OCI-M1 (cell line): ENCODE data around the gene ADCY2.

Experiments
- DNase-seq: peaks from one replicate; lab custom pipeline; 2025; lab: John Stamatoyannopoulos, UW

The ADCY2 gene

DNA sequence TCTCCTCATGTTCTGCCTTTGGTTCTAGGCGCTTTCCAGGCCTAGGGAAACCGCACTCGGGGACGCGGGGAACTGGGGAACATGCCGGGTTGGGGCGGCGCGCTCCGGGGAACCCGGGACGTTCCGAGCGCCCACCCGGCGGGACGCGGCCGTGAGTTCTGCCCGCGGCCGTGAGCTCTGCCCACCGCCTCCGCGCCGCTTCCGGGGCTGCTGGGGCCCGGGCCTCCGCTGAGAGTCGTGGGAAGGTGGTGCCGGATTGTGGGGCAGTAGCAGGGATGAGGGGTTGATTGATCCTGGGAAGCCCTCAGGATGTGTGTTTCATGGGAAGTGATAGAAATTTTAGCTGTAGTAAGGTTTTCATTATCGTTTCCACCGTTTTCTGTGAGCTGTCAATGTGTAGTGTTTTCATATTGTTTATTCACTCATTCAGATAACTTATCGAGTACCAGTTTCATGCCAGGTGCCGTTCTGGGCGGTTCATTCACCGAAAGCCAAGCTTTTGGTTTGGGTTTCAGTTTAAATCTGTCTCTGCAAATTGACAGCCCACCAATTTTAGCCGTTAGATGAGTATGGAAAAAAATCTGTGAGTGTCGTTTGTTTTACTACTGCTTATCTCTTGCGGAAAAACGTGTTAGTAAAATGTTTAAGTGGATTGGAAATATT, 473.7 kb downstream of the ADCY2 start:
- DNase-seq = peak; percentile 18

DNA sequence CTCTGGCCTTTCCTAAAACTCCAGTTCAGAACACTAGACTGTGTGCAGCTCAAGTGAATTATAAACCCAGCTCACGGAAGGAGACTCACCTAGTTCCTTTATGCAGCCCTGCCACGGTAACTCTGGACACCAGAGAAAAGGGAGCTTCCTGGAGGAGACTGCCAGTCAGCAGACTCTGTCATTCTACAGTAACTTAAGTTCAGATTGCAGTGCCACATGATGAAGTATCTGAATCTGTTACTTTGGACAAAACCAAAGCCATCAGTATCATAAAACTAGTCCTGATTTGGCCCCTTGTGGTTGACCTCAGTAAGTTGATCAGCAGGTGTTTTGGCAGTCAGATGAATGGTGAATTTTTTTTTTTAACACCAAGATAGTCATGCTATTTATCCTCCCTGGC, 475.7 kb downstream of the ADCY2 start:
- no peak for DNase-seq

DNA sequence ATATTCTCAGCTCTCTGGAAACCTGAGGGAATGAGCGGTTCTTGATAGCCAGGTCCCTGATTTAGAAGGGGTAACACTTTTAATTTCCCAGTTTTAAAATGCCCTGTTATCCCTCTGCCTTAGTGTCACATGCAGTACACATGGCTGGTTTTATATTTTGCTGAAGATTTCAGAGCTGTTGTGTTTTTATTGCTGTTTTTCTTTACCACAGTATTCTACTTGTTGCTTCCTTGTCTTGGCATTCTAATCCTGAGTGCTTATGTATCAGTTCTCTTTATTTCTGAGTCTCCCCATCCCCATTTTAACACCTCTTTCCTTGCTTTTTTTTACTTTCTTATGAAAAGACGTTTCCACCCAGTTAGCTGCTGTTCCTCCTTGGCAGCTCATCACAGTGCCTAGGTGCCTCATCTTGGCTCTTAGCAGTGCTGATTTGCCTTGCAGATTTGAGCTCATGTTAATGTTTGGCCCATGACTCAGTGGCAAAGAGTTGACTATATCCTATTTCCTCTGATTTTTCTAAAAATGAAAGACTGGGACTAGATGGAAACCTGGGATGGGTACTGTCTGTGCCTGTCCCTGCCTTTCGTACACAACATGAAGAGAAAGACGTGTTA, 476.7 kb downstream of the ADCY2 start:
- no peak for DNase-seq

DNA sequence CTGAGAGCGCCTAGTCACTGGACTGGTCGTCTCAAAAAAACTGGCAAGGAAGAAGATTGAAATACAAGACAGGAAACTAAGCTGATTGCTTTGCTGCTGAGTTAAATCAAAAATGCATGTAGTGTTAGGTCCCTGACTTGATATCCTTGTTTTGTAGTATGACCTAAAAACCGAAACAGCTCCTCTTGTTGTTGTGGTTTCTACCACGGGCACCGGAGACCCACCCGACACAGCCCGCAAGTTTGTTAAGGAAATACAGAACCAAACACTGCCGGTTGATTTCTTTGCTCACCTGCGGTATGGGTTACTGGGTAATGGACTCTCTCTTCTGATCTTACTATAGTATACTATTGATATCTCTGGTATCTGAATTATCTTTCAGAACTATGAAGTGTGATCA, 477.3 kb downstream of the ADCY2 start:
- DNase-seq = no peak

DNA sequence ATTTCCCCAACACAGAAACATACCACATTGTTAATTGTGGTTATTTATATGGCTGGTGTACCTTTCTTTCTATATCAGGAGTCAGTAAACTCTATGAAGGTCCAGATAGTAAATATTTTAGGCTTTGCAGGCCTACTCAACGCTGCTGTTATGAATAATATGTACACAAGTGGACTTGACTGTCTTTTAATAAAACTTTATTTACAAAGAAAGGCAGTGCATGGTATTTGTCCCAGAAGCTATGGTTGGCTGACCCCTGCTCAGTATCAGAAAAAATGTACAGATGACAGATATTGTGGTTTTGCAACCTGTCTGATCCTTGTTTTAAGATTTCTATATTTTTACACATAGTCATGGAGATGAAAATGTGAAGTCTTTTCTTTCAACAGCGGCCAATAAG, 478.7 kb downstream of the ADCY2 start:
- DNase-seq = no peak

DNA sequence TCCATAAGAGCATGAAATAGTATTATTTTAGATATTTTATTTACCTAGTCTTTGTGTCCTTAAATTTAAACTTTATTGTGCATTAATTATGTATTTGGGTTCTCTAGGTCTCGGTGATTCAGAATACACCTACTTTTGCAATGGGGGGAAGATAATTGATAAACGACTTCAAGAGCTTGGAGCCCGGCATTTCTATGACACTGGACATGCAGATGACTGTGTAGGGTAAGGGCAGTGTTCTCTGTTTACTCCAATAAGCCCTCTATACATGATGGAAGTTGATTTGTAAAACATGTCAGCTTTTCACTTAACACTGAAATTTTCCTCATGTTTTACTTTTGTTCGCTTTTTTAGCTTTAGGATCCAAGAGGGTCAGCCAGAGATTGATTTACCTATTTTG, 479.2 kb downstream of the ADCY2 start:
- DNase-seq = no peak

DNA sequence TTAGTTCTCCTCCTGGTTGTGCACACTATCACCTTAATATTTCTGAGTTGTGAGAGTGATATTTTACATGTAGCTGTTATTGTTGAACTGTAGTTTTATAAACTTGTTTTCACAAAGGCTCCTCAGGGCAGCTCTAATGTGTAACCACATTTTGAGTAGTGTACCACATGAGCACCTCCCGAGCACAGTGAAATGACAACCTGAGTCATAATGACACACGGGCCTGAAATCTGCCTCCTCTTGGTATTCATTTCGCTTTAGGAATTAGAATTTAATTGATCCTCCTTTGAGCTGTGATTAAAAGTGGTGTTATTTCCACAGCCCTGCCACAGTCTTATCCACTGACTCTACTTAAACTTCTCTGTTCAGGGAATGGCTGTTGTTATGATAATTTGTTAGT, 480.9 kb downstream of the ADCY2 start:
- no peak for DNase-seq

DNA sequence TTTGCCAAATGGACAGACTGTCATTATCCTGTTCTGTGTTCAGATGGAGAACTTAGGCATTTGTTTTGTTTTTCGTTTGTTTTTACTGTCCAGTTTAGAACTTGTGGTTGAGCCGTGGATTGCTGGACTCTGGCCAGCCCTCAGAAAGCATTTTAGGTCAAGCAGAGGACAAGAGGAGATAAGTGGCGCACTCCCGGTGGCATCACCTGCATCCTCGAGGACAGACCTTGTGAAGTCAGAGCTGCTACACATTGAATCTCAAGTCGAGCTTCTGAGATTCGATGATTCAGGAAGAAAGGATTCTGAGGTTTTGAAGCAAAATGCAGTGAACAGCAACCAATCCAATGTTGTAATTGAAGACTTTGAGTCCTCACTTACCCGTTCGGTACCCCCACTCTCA, 481.9 kb downstream of the ADCY2 start:
- no peak for DNase-seq

DNA sequence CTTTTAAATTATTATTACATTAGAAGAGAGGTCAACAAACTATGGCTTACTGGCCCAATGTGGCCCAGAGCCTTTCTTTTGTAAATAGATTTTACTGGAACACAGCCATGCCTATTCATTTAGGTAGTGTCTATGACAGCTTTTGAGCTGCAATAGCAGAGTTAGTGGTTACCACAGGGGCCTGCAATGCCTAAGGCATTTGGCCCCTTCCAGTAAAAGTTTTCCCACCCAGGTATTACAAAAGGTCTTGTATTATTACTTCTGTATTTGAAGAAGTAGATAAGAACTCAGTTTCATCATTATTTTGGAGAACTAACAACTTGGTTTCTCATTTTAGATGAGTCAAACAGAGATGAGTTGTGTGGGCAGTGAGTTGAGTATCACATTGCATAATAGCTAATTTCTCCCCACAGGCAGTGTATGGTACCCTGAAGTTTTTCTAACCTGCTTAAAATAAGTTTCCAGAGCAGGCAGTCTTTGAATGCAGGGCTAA, 482.5 kb downstream of the ADCY2 start:
- peak; percentile 6 for DNase-seq
